DND-41 (cell line): ENCODE results near the gene KIAA1549.

Experiments
- CTCF ChIP-seq: IDR thresholded peaks from 2 replicates; pipeline ENCODE4 v1.5.1; 2012; ENCODE audit warnings: borderline replicate concordance, low read length, moderate library complexity, mild to moderate bottlenecking; ENCODE audit not compliant: poor library complexity, severe bottlenecking; ENCODE audit errors: extremely low read depth
- EZH2 ChIP-seq: IDR thresholded peaks from 3 replicates; pipeline ENCODE4 v1.6.1; 2012; ENCODE audit warnings: borderline replicate concordance, low read depth, mild to moderate bottlenecking, moderate library complexity, low read length, inconsistent platforms; ENCODE audit not compliant: severe bottlenecking

- no peak for TF ChIP-seq EZH2
- TF ChIP-seq CTCF = no peak
These were observed 131.5 kb downstream of the KIAA1549 start for GRCh38 chr7:138849701-138850100.
